ENCODE results near the gene KRTAP4-1. TPM values are rescaled to one million over a fixed set of nuclear protein-coding genes. Genes with fewer than 3 reads are reported as not detected.
"Not testable (repeated sequence)": the region's sequence is repeated elsewhere in the genome, so short reads cannot be mapped to it uniquely, and the experiment has no call there.

Gene KRTAP4-1
- total and polyA plus RNA-seq, 2 experiments from 2014 or later, result not detected

- H3K4me1 ChIP-seq (ENCODE audit: low read depth), result no peaks in the 10 kb centered on the region
- H3K36me3 ChIP-seq, result no peaks in the 10 kb centered on the region
- no peak overlapping the region for H3K27ac ChIP-seq
- peaks cover 3% of the 10 kb centered on the region for H3K27me3 ChIP-seq
- no peak overlapping the region for H3K4me3 ChIP-seq
- DNase-seq (ENCODE audit: low read depth in 1 of 2, low spot score in 1 of 2), result no peak
- TF ChIP-seq CTCF (IDR thresholded peaks at IDR 0.05; ENCODE audit: low read depth, low read length), result no peak
- H3K9me3 ChIP-seq (ENCODE audit: low read depth), result no peaks in the 10 kb centered on the region
These were observed 11.4 kb upstream of the KRTAP4-1 start for GRCh38 chr17:41196068-41196467.

GRCh38 chr17:41190328-41190727, 5.6 kb upstream of the KRTAP4-1 start:
- Histone ChIP-seq H3K4me3 (no peak overlapping the region), H3K27ac (no peak overlapping the region), H3K27me3 (peaks cover 17% of the 10 kb centered on the region), H3K36me3 (no peaks in the 10 kb centered on the region), H3K9me3 (ENCODE audit: low read depth) (no peaks in the 10 kb centered on the region), H3K4me1 (ENCODE audit: low read depth) (no peaks in the 10 kb centered on the region)
- DNase-seq (ENCODE audit: low read depth in 1 of 2, low spot score in 1 of 2), result no peak
- TF ChIP-seq CTCF (IDR thresholded peaks at IDR 0.05; ENCODE audit: low read depth, low read length), result no peak

- H3K4me1 ChIP-seq (ENCODE audit: low read depth); H3K9me3 ChIP-seq (ENCODE audit: low read depth); H3K4me3 ChIP-seq; H3K36me3 ChIP-seq; H3K27ac ChIP-seq; DNase-seq (ENCODE audit: low read depth in 1 of 2, low spot score in 1 of 2): not testable (repeated sequence)
- H3K27me3 ChIP-seq, result peaks cover 17% of the 10 kb centered on the region
These were observed 5.2 kb upstream of the KRTAP4-1 start, which contains the start of gene KRTAP9-1 for GRCh38 chr17:41189837-41190318. Gene KRTAP9-1 (plus strand): TSS chr17:41189887. CDS start chr17:41189887, 0 bp downstream.

GRCh38 chr17:41186872-41187271, 2.2 kb upstream of the KRTAP4-1 start:
- Histone ChIP-seq H3K27ac (no peak overlapping the region), H3K9me3 (ENCODE audit: low read depth) (no peaks in the 10 kb centered on the region), H3K4me1 (ENCODE audit: low read depth) (no peaks in the 10 kb centered on the region), H3K36me3 (no peaks in the 10 kb centered on the region), H3K4me3 (no peak overlapping the region), H3K27me3 (peaks cover 17% of the 10 kb centered on the region)
- no peak for TF ChIP-seq CTCF (IDR thresholded peaks at IDR 0.05; ENCODE audit: low read depth, low read length)
- no peak for DNase-seq (ENCODE audit: low read depth in 1 of 2, low spot score in 1 of 2)

GRCh38 chr17:41185001-41185400, 290 bp upstream of the KRTAP4-1 start:
- H3K9me3 ChIP-seq (ENCODE audit: low read depth), result no peaks in the 10 kb centered on the region
- TF ChIP-seq CTCF (IDR thresholded peaks at IDR 0.05; ENCODE audit: low read depth, low read length), result no peak

GRCh38 chr17:41178843-41179616, 5.7 kb downstream of the KRTAP4-1 start:
- H3K4me3 ChIP-seq, result no peak overlapping the region
- no peak for TF ChIP-seq CTCF (IDR thresholded peaks at IDR 0.05; ENCODE audit: low read depth, low read length)
- H3K27ac ChIP-seq, result no peak overlapping the region

More at GRCh38 chr17:41185001-41185400, 290 bp upstream of the KRTAP4-1 start:
- Histone ChIP-seq H3K27ac (no peak overlapping the region), H3K27me3 (peaks cover 4% of the 10 kb centered on the region), H3K4me1 (ENCODE audit: low read depth) (no peaks in the 10 kb centered on the region), H3K36me3 (no peaks in the 10 kb centered on the region), H3K4me3 (no peak overlapping the region)
- DNase-seq (ENCODE audit: low read depth in 1 of 2, low spot score in 1 of 2), result no peak

More at GRCh38 chr17:41178843-41179616, 5.7 kb downstream of the KRTAP4-1 start:
- DNase-seq (ENCODE audit: low read depth in 1 of 2, low spot score in 1 of 2), result no peak
- Histone ChIP-seq H3K36me3 (no peaks in the 10 kb centered on the region), H3K27me3 (no peaks in the 10 kb centered on the region), H3K9me3 (ENCODE audit: low read depth) (no peaks in the 10 kb centered on the region), H3K4me1 (ENCODE audit: low read depth) (no peaks in the 10 kb centered on the region)

Data from cardiac muscle cell (in vitro differentiated cells and primary cell).